ENCODE results near the gene RPL19. TPM values are rescaled to one million over a fixed set of nuclear protein-coding genes. Genes with fewer than 3 reads are reported as not detected.

The RPL19 gene
- total RNA-seq, 1 donor from 2014 or later, result 877 TPM

GRCh38 chr17:39171933-39172332, 28.1 kb upstream of the RPL19 start:
- H3K27me3 Mint-ChIP-seq (ENCODE audit: unreplicated experiment), result peaks cover 8% of the 10 kb centered on the region
- H3K27ac Mint-ChIP-seq (ENCODE audit: unreplicated experiment), result no peak overlapping the region
- H3K4me3 Mint-ChIP-seq (ENCODE audit: unreplicated experiment), result no peak overlapping the region
- no peak for DNase-seq
- H3K36me3 Mint-ChIP-seq (ENCODE audit: unreplicated experiment), result no peaks in the 10 kb centered on the region
- peaks cover 8% of the 10 kb centered on the region for H3K9me3 Mint-ChIP-seq (ENCODE audit: unreplicated experiment)
- H3K4me1 Mint-ChIP-seq (ENCODE audit: low read depth, unreplicated experiment), result peaks cover 21% of the 10 kb centered on the region
- TF ChIP-seq CTCF (IDR thresholded peaks at IDR 0.05; ENCODE audit: partially characterized antibody, unreplicated experiment), result no peak

- TF ChIP-seq CTCF (IDR thresholded peaks at IDR 0.05; ENCODE audit: partially characterized antibody, unreplicated experiment), result no peak
- peaks cover 8% of the 10 kb centered on the region for H3K9me3 Mint-ChIP-seq (ENCODE audit: unreplicated experiment)
- H3K27ac Mint-ChIP-seq (ENCODE audit: unreplicated experiment), result no peak overlapping the region
- H3K36me3 Mint-ChIP-seq (ENCODE audit: unreplicated experiment), result peaks cover 6% of the 10 kb centered on the region
- peaks cover 8% of the 10 kb centered on the region for H3K27me3 Mint-ChIP-seq (ENCODE audit: unreplicated experiment)
- DNase-seq, result no peak
- no peak overlapping the region for H3K4me3 Mint-ChIP-seq (ENCODE audit: unreplicated experiment)
- H3K4me1 Mint-ChIP-seq (ENCODE audit: low read depth, unreplicated experiment), result peaks cover 14% of the 10 kb centered on the region
Observed at GRCh38 chr17:39173080-39173479, 27.0 kb upstream of the RPL19 start.

GRCh38 chr17:39173526-39174274, 26.4 kb upstream of the RPL19 start:
- H3K27me3 Mint-ChIP-seq (ENCODE audit: unreplicated experiment), result peaks cover 8% of the 10 kb centered on the region
- H3K4me3 Mint-ChIP-seq (ENCODE audit: unreplicated experiment), result no peak overlapping the region
- no peak for DNase-seq
- peaks cover 7% of the 10 kb centered on the region for H3K36me3 Mint-ChIP-seq (ENCODE audit: unreplicated experiment)
- peaks cover 14% of the 10 kb centered on the region for H3K4me1 Mint-ChIP-seq (ENCODE audit: low read depth, unreplicated experiment)
- TF ChIP-seq CTCF (IDR thresholded peaks at IDR 0.05; ENCODE audit: partially characterized antibody, unreplicated experiment), result no peak
- no peak overlapping the region for H3K27ac Mint-ChIP-seq (ENCODE audit: unreplicated experiment)
- H3K9me3 Mint-ChIP-seq (ENCODE audit: unreplicated experiment), result peaks cover 8% of the 10 kb centered on the region

GRCh38 chr17:39174920-39175694, 25.0 kb upstream of the RPL19 start:
- H3K27me3 Mint-ChIP-seq (ENCODE audit: unreplicated experiment), result peaks cover 8% of the 10 kb centered on the region
- peaks cover 7% of the 10 kb centered on the region for H3K36me3 Mint-ChIP-seq (ENCODE audit: unreplicated experiment)
- peak; percentile 94 for TF ChIP-seq CTCF (IDR thresholded peaks at IDR 0.05; ENCODE audit: partially characterized antibody, unreplicated experiment)
- no peak overlapping the region for H3K27ac Mint-ChIP-seq (ENCODE audit: unreplicated experiment)
- peaks cover 14% of the 10 kb centered on the region for H3K4me1 Mint-ChIP-seq (ENCODE audit: low read depth, unreplicated experiment)
- peaks cover 8% of the 10 kb centered on the region for H3K9me3 Mint-ChIP-seq (ENCODE audit: unreplicated experiment)
- DNase-seq, result peak; percentile 83
- H3K4me3 Mint-ChIP-seq (ENCODE audit: unreplicated experiment), result no peak overlapping the region

- H3K4me3 Mint-ChIP-seq (ENCODE audit: unreplicated experiment), result no peak overlapping the region
- peaks cover 7% of the 10 kb centered on the region for H3K36me3 Mint-ChIP-seq (ENCODE audit: unreplicated experiment)
- H3K27ac Mint-ChIP-seq (ENCODE audit: unreplicated experiment), result no peak overlapping the region
- H3K9me3 Mint-ChIP-seq (ENCODE audit: unreplicated experiment), result peaks cover 8% of the 10 kb centered on the region
- no peak for TF ChIP-seq CTCF (IDR thresholded peaks at IDR 0.05; ENCODE audit: partially characterized antibody, unreplicated experiment)
- H3K4me1 Mint-ChIP-seq (ENCODE audit: low read depth, unreplicated experiment), result peaks cover 14% of the 10 kb centered on the region
- peaks cover 8% of the 10 kb centered on the region for H3K27me3 Mint-ChIP-seq (ENCODE audit: unreplicated experiment)
- no peak for DNase-seq
Observed at GRCh38 chr17:39175695-39176093, 24.4 kb upstream of the RPL19 start.
